Body of pancreas (tissue), 4 donors: Measurements from ENCODE around the gene CKB.

Experiments used
- POLR2A ChIP-seq, 3 donors: fragments of 450-650 bp; IDR thresholded peaks; one replicate each; pipeline ENCODE4 v1.6.1; 2016; ENCODE audit warnings: antibody characterized with exemption in 3 of 3, mild to moderate bottlenecking in 2 of 3
- TF ChIP-seq, protein P1 (sequence below), 7 experiments: fragments of 450-650 bp in 4 of 7; fragments of 200-600 bp in 3 of 7; sonication (generic) in 3 of 7; IDR thresholded peaks; one replicate each; pipeline ENCODE4 v1.5.1; 2016 to 2019; ENCODE audit warnings: antibody characterized with exemption in 7 of 7

- TF ChIP-seq, protein P1, sequence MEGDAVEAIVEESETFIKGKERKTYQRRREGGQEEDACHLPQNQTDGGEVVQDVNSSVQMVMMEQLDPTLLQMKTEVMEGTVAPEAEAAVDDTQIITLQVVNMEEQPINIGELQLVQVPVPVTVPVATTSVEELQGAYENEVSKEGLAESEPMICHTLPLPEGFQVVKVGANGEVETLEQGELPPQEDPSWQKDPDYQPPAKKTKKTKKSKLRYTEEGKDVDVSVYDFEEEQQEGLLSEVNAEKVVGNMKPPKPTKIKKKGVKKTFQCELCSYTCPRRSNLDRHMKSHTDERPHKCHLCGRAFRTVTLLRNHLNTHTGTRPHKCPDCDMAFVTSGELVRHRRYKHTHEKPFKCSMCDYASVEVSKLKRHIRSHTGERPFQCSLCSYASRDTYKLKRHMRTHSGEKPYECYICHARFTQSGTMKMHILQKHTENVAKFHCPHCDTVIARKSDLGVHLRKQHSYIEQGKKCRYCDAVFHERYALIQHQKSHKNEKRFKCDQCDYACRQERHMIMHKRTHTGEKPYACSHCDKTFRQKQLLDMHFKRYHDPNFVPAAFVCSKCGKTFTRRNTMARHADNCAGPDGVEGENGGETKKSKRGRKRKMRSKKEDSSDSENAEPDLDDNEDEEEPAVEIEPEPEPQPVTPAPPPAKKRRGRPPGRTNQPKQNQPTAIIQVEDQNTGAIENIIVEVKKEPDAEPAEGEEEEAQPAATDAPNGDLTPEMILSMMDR (IDR thresholded peaks at IDR 0.05) = no peak
- TF ChIP-seq POLR2A (IDR thresholded peaks at IDR 0.05) = no peak
Measured at GRCh38 chr14:103528146-103528586, 5.5 kb upstream of the CKB start.
